NCI-H69 (cell line): Measurements from ENCODE around the gene TMEM200A.
"Not testable (repeated sequence)": the region's sequence is repeated elsewhere in the genome, so short reads cannot be mapped to it uniquely, and the experiment has no call there.

Experiments
- DNase-seq: peaks from one replicate; lab custom pipeline; 2025; lab: John Stamatoyannopoulos, UW

Gene TMEM200A

DNA sequence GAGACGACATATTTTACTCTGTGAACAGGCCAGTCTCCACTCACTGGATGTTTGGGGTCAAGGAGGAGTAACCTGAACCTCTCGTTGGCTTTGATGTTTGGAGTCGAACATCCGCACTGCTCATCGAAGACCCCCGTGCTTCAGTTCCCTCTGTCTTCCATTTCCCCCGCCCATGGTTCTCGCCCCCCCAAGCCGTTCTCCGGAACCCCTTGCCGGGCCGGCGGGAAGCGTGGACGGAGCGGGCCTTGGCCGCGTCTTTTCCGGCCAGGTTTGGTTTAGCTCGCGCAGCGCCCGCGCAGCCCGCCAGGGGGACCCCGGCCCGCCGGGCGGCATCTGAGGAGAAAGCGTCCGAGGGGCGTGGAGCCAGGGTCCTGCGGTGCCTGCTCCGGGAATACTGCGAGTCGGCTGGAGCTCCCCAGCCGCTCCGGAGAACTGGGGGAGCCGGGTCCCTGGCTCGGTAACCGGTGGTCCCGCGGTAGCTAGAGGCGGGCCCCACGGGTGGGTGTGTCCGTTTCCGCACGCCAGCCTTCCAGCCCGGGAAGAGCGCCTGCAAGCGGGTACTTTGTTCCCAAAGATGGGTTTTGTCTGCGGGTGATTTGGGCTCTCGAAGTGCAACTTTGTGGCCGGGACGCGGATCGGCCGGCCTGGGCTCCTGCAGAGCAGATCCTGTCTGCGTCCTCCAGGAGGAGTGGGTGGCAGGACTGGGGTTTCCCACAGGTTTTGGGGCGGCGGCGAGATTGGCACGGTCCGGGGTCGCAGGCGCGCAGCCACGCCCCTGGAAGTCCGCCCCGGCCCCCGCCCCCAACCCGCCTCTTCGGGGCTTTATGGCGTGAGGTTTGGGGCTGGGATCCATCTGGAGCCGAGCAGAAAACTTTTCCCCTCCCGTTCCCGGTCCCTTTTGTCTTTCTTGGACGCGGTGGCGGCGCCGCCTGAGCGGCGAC, at the start of gene TMEM200A:
Gene TMEM200A, plus strand, starts transcription at position 852 of the 941 bp plus-strand sequence. CDS start 74,406 bp downstream, outside the sequence.
- DNase-seq, result peak; percentile 64

DNA sequence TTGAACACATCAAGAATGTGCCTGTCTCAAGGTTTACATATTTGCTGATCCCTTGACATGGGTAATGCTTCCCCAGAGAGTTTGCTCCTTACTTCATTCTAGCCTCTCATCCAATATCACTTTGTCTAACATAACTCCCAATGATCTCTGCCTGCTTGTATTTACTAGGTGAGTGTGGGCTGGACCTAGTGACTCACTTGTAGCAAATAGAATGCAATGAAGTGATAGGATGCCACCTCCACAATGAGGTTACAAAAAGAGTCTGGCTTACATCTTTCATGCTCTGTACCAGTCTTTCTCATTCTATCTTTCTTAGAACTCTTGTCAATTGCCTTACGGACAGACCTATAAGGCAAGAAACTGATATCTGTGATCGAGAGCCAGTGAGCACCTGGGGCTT, 44.9 kb upstream of the TMEM200A start:
- DNase-seq, result no peak

DNA sequence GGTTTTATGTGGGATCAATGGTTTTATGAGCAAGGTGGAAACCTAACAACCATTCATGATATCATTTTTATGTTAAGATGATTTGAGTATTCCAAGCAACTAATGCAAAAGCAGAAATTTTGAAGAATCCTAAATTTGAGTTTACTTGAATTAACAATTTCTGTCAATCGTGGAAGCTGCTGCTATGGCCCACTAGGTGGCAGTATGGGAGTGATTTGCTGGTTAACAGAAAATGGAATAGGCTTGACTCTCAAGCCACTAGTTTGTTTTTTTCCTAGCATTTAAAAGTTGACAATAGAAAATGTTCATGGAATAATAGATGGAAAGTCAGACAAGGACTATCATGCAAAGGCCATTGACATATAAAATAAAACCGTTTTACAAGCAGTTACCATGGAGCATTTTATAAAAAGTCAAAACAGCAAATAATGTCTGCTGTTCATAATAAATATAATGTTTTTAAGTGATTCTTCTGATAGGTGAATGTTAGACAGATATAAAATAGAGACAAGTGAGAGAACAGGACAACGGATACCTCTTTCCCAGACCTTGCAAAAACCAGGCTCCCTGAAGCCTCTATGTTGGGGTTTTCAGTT, 43.0 kb upstream of the TMEM200A start:
- DNase-seq, result peak; percentile 57

DNA sequence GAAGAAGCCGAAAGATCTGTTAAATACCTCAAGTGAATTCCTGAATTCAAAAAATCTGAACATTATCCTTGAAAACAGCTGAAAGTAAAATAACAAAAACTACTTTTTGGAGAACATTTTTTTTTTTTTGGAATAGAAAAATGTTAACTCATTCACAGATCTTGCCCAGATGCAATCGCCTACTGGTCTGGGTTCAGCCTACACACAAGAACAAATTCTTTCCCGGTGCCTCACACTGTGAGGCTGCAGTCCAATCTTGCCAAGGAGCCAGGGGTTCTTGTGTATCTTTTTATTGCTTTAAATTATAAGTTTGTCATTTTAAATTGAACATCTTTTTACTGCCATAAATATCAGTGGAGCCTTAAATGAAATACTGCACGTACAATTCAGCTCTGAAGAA, 41.2 kb upstream of the TMEM200A start:
- DNase-seq, result no peak

DNA sequence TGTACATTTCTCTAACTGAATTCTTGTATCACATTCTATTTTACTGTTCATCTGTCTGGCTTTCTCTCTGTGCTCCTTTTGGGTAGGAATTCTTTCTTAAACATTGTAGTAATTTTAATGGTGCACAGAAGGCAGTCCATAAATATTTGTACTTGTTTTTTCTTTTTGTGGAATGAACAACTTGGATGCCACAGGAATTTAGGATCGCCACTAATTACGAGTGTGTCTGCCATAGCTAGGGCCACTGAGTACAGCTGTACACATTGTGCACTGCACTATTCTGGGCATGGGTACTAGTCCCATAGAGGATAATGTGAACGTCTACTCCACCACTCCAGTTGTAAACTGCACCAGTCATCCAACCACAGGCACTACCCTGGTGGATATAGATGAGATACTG, 39.3 kb upstream of the TMEM200A start:
- no peak for DNase-seq

DNA sequence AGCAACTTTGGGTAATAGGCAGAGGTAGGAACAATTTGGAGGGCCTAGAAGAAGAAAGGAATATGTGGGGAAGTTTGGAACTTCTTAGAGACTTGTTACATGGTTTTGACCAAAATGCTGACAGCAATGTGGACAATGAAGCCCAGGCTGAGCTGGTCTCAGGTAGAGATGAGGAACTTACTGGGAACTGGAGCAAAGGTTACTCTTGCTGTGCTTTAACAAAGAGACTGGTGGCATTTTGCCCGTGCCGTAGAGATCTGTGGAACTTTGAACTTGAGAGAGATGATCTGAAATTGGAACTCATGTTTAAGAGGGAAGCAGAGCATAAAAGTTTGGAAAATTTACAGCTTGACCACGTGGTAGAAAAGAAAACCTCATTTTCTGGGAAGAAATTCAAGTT, 28.3 kb upstream of the TMEM200A start:
- no peak for DNase-seq

DNA sequence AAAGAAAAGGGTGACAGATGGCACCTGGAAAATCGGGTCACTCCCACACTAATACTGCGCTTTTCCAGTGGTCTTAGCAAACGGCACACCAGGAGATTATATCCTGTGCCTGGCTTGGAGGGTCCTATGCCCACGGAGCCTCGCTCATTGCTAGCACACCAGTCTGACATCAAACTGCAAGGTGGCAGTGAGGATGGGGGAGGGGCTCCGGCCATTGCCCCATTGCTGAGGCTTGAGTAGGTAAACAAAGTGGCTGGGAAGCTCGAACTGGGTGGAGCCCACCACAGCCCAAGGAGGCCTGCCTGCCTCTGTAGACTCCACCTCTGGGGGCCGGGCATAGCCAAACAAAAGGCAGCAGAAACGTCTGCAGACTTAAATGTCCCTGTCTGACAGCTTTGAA, 19.5 kb upstream of the TMEM200A start:
- not testable (repeated sequence) for DNase-seq

DNA sequence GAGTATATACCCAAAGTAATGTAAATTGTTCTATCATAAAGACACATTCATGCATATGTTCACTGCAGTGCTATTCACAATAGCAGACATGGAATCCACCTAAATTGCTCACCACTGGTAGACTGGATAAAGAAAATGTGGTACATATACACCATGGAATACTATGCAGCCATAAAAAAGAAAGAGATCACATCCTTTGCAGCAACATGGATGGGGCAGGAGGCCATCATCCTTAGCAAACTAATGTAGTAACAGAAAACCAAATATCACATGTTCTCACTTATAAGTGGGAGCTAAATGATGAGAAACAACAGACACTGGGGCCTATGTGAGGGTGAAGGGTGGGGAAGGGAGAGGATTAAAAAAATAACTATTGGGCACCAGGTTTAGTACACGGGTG, 11.5 kb upstream of the TMEM200A start:
- DNase-seq, result no peak

DNA sequence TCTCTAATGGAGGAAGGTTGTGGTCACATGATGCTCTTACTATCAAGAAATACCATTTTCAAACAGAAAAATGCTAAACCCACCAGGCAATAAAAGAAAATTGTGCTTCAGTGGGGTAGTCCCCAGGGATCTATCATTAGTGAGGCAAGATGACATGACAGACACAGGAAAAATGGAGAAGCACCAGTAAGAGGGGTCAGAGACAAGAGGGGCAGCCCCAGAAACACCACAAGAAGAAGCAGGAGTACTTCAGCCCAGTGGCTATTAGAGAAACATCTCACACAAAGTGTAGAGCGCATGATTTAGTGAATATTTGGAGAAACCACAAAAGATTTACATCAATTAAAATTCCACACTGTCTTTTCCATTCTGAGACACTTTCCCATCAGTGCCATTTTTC, 10.2 kb upstream of the TMEM200A start:
- no peak for DNase-seq

DNA sequence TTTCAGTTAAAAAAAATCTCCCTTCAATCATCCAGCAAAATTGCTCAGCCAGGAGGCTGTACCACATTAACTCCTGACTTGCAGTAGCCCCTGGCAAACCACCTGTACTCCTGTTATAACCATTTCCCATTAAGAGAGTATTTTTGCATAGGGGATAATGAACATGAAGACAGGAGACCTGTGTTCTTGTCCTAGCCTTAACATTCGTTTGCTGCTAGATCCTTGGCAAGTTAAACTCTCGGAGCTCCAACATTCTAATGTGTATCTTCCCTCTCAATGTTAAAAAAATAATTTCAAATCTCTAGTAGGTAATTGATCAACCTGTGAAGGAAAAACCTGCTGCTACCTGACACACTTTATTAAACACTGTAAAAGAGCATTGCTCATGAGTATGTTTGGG, 8.4 kb upstream of the TMEM200A start:
- DNase-seq, result peak; percentile 7

DNA sequence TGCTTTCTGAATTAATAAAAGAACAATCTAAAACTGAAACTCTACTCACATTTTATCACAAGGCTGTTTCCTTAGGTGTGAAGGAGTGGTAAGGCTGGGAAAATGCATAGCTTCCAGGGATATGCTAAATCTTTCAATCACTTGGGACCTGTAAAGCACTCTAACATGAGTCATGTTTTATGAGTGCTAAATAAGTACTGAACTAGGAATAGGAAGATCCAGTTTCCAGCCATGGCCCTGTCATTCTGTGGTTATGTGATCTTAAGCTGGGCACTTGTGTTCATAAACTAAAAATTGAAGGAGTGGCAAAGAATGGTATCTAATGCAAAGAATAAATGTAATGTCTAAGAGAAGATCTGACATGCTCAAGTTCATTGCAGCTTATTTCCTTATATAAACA, 6.1 kb upstream of the TMEM200A start:
- DNase-seq, result no peak

DNA sequence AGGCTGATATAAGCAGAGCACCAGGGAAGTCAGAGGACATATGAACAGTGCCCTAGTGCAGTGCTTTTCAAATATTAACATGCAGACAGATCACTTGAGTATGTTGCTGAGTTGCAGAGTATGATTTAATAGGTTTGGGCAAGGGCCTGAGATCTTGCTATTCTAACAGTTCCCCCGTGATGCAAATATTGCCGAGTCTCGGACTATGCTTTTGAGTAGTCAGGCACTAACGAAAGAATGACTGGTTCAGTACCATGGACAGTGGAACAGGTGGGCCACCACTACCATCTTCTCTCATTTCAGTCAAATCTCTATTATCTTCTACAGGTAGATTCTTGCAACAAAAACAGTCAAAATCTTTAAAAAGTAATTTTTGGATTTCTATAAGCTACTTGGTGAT, 3.7 kb upstream of the TMEM200A start:
- no peak for DNase-seq

DNA sequence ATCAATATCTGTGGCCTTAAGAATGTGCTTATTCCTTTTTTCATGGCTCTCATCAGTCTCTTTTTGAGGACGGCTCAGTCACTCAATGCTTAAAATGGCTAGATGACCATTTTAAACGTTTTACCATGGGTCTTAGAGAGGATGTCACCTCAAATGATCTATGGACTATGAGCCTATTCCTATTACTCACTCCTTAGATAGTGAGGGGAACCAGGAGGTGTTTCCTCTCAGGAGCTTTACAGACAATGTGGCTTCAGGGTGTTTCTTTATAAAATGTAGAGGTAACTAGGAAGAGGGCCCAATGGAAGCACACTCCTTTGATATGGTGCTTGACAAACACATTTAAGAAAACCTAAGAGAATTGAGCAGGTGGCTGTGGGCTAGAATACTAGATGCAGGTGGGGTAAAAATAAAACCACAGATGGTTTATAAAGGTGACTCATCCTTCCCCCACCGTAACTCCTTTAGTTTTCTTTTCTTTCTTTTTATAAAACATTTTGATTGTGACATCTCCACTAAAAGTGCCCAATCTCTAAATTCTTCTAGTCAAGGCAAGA, 1.5 kb upstream of the TMEM200A start:
- DNase-seq, result no peak

DNA sequence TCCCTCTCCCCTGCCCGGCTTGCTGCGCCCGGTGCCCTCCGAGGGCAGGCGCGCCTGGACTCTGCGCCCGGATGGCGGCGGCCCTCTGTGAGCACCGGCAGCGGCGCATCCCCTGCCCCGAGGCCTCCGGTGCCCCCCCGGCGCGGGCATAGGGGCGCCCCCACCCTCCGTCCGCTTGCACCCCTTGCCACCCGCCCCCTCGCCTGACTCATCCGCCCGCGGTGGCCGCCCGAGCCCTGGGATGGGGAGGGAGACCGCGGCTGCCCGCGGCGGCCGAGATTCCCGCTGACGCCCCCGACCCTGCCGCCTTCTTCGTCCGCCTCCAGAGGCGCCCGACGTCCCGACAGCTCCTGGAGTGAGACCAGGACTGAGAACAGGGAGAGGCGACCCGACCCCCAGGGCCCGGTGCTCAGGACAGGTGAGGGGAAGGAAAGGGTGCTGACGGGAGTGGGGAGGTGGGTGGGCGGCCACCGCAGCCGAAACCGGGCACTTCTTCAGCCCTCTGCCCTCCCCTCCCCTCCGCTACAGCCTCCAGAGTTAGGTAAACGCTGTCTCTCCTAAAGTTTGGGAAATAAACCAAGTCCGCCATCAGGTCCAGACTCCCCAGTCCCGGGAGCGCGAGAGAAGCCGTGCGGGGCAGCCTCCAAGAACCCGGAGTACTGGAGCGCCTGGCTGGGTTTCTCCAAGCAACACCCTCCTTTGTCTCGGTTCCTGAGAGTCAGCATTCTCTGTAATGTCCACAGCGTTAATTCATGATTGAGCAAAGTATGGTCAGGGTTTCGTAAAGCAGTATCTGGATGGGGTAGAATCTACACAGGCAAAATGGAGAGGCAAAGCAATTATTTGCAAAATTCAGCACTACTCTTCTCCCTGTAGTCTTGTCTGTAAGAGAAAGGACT, 539 bp downstream of the TMEM200A start:
- peak; percentile 31 for DNase-seq

DNA sequence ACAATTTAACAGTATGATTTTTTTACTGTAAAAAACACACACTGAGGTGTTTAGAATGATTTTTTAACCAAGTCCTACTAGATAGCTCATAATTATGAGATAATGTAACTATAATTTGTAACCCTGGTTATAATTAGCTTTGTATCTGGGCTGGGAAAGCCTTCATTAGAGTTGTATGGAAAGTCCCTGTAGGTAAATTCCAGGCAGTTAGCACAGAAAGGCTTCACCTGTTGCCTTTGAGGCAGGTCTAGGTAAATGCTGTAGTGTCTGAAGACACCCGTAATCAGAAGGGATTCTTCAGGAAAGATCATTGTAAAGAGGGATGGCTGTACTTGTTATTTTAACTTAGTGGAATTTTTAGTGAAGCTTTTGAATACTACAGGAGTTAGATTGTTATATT, 1.9 kb downstream of the TMEM200A start:
- peak; percentile 15 for DNase-seq

DNA sequence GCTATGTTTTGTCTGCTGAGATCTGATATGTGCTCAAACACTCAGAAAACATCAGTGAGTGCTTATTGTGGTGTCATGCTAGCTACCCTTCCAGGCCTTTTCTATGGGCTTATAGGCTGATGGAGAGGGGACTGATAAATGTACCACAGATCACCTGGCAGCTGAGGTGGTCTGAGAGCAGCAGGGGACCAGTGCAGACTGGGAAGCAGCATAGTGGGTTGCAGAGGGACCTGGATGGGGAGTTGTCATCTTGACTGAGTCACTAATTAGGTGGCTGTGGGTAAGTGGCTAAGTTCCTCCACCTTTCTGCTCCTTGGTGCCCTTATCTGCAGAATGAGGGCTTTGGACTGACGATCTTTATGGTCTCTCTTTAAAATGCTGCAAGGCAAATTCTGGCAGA, 2.8 kb downstream of the TMEM200A start:
- DNase-seq, result no peak

DNA sequence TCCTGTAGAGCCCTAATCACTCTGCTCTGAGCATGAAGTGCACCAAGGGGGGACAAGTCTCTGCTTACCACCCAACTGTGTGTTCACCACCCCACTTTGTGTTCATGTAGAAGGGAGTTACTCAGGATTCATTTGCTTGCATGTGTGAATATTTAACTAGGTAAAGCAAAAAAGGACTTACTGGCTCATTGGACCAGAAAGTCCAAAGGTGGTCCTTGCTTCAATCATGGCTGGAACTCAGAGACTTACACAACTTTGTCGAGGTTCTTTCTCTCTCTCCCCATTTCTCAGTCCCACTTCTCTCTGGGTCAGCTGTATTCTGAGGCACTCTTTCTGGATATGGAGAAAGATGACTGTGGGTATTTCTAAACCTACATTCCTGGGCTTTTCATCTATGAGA, 4.0 kb downstream of the TMEM200A start:
- no peak for DNase-seq

DNA sequence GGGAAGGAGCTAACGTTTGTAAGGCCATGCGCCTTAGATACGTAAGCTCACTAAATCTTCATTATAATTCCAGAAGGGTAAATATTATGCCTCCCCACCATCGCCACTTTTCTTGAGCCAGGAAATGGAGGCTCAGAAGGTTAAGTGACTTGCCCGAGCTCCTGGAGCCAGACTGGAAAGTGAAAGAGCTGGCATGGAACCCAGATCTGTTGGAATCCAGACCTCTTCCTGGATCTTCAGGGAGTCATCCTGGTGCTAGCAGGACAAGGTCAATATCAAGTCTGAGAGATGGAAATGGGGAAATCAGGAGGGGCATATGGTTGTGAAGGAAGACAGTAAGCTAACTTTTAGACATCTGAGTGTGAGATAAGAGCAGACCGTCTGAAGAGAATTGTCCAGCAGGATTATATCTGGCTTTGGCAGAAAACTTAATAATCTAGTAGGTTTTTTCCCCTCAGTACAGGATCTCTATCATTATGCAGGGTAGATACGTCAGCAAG, 6.2 kb downstream of the TMEM200A start:
- no peak for DNase-seq

DNA sequence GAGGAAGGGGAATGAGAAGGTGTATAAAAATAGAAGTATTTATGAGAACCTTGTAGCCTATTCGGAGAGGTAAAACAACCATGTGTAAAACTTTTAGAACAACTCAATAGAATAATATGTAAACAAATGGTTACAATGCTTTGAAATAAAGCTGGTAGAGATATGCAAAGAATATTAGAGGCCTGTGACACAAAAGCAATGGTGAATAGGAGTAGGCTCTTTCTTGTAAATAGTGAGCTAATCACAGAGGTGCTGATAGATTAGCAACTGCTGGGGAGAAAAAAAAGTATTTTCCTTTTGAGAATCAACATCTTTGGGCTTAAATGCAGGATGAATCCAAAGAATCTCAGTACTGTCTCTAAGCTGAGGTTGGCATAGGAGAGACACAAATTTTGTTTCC, 7.0 kb downstream of the TMEM200A start:
- DNase-seq, result no peak

DNA sequence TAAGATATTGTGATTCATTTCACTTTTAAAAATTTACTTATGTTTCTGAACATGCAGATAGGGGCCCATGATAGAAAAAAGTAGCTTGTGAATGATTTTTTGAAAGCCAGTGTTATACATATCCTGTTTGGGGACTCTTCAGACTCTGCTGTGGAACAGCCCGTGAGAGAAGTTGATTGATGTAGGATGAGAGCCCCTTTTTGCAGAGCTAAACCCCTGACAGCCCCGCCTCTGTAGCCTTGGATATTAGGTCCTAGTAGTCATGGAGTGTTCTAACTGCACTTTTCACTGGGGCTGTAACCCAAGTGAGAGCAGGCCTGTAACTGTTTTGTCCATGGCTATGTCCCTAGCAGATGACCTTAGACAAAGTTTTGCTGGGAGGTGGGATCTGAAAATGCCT, 8.2 kb downstream of the TMEM200A start:
- no peak for DNase-seq

DNA sequence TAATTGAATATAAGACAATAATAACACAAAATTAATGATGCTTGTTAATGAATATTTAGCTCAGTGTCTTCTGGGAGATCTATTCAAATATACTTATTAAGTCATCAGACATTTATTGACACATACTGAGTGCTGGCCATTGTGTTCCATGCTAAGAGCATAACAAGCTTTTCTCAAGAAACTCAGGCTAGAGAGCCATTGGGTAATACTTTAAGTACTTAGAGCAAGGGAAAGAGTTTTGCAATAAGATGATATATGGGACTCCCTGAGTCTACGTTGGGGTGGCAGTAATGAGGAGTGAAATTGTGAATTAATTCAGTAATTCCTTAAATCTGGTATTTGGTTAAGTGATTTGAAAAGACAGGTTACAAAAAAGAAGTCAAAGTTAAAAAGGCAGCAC, 11.1 kb downstream of the TMEM200A start:
- no peak for DNase-seq

DNA sequence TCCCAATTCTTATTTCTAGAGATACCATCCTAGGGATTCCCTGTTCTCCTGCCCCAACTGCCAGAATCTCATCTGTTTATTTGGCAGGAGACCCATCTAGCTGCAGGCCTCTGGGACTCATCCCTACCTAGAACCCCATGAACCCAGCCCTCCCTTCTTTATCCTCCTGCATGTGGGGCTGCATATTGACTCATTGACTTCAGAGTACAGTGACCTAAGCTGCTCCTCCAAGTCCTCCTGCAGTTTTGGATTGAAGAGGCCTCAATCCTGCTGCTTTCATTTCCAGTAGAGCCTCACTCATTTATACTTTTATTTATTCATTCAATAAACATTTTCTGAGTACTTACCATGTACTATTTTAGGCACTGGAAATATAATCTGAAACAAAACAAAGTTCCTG, 11.6 kb downstream of the TMEM200A start:
- no peak for DNase-seq
